CMK (cell line): ENCODE results near the gene NCOA4.
"Not testable (repeated sequence)": the region's sequence is repeated elsewhere in the genome, so short reads cannot be mapped to it uniquely, and the experiment has no call there.

Experiments
- DNase-seq: peaks from one replicate; pipeline ENCODE4 v3.0.0-alpha.2; 2010; ENCODE audit warnings: low read depth

The NCOA4 gene

DNA sequence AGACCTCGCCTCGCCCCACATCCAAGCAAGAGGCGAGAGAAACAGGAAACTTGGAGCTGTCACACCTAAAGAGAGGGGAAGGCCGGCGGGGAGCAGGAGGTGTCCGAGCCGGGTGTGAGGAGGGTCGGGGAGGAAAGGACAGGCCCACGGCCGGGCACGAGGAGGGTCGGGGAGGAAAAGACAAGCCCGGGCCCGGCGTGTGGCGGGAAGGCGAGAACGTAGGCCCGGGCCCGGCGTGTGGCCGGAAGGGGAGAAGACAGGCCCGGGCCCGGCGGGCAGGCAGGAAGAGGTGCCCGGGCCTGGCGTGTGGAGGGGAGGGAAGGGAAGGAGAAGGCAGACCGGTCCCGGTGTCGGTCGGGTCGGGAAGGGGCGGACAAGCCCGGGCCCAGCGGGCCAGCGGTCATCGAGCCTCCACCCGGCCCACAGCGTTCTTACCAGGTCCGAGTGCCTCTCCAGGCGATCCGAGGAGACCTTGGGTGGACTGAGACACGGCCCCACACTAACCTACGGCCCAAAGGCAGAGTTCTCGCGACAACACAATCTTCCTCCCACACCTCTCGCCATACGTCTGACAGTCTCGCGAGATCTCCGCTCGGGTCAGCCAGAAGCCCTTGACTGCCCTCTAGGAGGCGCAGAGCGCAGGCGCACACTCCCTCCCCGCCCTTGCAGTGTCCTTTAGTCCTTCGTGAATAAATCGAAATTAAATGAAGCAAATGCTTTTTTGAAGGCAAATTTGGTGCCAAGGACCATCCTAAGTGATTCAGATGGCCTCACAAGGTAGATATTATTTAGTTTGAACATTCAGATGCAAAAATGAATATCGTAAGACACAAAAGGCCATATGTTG, at the start of gene NCOA4:
Gene NCOA4 (minus strand): TSS at position 533 of the 847 bp plus-strand sequence. CDS start 13,943 bp downstream, outside the sequence.
- DNase-seq, result peak; percentile 99

DNA sequence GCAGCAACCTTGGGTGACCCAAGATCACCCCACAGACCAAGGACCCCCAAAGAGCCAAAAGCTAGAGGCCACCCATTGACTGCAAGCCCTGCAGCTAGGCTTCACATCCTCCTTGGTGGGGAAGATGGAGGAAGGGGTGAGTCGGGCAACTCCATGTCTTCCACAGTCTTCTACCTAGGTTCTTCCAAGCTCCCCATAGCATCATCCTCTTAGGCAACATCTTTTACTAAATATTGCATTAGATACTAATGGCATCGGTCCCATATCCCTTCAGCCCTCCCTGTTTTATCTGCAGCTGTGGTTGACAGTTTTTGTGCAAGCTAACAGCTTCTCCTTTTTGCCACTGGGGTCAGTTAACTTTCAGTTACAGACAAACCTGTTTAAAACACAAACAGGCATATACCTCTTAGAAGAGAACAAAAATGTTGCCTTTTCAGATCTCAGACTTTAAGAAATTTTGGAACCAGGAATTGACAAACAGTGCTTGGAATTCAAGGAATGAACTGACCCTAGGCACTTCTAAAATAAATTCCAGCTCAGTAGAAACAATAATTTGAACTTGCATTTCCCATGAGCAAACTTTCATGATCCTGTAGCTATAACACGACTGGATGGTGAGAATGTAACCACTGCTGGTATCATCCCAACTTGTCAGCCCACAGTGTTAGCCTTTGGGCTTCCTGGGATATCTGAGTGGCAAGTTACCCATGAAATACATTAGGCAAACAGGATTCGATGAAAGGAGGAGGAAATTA, 49.6 kb upstream of the NCOA4 start:
- DNase-seq, result no peak

DNA sequence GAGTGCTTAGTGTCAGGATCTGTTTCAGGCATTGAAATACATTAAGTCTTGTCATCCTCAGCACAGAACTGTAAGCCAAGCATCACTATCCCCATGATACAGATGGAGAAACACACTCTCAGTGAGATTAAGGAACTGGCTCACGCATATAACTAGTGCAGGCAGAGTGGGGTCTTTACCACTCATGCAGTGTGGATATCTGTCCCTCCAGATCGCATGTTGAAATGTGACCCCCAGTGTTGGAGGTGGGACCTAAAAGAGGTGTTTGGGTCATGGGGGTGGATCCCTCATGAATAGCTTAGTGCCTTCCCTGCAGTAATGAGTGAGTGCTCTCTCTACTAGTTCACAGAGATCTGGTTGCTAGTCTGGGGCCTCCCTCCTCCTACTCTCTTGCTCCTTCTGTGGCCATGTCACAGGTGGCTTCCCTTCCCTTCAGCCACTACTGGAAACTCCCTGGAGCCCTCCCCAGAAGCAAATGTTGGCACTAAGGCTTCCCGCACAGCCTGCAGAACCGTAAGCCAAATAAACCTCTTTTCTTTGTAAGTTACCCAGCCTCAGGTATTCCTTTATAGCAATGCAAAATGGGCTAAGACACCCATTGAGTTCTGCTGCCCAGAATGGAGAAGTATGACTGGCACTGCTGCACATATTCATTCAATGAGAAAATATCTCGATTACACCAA, 47.4 kb upstream of the NCOA4 start:
- no peak for DNase-seq

DNA sequence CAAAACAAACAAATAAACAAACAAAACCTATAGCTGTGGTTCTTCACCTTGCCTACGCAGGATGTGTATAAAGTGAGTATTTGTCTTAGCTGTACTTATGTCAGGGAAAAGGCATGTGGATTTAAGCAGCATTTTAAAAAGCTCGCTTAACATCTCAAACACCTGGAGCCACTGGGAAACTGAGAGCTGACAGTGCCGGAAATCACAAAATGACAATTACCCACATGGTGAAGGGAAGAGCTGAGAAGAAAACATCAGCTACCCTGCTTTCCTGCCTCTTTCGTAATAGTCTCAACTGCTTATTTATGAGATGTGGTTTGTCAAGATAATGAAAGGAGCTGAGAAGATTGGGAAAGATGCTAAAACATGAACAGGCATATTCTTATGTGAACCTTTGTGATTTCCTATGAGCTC, 46.7 kb upstream of the NCOA4 start:
- no peak for DNase-seq

DNA sequence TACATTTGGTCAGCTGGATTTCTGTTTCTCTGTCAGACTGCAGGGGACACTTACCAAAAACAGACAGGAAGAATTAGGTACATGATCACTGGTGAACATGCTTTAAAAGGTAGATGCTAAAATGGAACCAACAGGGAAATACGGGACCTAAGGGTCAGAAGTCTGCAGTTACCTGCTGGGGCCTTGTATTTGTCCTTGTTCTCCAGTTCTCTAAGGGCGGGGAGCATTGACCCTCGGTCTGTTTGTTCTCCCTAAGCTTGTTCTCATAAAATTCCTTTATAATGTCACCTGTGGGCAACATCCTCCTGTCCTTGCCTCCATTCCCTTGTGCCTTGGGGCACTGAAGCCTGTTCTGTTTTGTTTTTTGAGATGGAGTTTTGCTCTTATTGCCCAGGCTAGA, 45.4 kb upstream of the NCOA4 start:
- DNase-seq, result no peak

DNA sequence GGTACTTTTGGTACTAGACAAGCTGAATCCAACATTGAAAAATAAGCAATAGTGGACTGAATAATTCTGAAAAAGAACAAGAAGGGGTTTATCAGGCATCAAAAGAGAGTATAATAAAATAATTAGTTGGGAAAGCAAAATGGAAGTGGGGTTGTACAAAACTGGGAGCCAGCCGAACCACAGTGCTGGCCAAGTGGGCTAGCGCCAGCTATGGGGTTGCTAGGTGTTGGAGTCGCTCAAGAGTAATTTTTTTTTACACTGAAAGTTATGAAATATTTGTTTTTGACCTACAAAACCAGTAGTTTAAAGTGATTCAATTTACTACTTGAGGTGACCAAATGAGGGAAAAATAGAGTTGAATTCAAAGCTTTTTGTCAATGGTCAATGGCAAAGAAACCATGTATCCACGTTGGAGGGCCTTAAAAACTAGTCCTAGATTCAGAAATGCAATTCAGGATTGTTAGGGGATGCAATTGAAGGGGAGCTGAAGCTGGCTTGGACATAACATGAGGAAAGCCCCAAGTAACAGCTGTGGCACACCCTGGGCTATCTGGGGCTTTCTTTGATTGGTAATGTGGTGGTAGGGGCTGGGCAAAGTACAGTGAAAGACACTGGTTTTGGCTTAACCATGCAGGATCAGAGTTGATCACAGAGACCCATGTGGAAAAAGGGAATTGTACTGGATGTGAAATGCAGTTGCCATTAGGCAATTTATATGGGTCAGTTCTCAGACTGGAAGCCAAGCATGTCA, 43.9 kb upstream of the NCOA4 start:
- no peak for DNase-seq

DNA sequence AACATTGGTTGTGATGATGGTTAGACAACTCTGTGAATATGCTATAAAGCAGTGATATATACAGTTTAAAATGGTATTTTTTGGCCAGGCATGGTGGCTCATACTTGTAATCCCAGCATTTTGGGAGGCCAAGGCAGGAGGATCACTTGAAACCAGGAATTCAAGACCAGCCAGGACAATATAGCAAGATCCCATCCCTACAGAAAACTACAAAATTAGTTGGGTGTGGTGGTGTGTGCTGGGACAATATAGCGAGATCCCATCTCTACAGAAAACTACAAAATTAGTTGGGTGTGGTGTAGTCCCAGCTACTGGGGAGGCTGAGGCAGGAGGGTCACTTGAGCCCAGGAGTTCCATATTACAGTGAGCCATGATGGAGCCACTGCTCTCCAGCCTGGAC, 43.1 kb upstream of the NCOA4 start:
- DNase-seq, result no peak

DNA sequence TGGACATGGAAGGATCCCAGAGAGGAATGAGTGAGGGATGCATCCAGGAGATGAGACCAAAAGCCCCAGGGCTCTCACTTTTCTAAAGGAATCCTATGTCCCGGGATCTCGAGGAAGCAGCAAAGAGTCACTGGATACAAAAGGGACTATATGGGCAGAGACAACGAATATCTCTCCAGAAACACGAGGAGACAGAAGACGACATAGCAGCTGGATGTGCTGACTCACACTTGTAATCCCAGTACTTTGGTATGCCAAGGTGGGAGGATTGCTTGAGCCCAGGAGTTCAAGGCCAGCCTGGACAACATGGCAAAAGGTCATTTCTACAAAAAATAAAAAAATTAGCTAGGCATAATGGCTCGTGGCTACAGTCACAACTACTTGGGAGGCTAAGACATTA, 40.3 kb upstream of the NCOA4 start:
- DNase-seq, result no peak

DNA sequence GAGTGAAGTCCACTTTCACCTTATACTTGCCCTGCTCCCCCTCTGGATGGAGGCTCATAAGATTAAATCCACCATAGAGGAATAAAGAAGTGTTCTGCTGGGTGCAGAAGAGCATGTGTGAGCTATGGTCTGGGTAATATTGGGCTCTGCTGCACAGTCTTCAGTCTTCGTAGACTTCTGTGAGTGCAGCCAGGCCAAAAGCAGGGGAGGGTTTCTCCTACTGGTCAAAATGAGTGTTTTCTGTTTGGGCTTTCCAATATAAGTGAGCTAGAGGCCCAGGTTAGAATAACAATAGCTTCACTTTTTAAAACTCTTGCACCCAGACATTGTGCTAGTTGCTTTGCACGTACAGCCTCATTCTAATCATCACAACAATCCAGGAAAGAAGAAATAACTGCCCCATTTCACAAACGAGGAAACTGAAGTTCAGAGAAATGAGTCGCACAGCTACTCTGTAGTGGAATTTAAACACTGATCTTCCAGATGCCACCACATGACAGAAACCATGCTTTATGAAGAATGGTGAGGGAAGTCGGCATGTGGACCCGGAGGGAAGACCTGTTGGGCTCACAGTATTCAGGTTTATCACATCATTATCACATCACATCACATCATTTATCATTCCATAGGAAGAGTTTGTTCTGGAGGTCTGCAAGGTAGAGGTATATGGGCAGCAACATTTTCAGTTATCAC, 39.5 kb upstream of the NCOA4 start:
- no peak for DNase-seq

DNA sequence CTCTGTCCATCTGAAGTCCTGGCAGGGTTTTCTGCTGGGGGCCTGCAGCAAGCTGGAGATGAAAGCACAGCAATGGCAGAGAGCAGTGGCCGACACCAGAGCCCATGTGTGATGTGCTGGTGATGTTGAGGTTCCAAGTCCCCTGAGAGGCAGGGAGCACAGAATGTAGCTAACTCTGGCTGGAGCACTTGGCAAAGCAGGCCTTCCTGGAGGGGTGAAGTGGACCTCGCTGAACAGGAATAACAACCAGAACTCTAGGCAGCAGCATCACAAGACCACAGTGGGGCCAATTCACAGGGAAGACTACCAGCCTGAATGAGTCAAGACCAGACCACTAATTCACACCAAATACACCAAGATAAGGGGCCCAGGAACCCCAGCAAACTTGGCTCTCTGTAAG, 38.5 kb upstream of the NCOA4 start:
- no peak for DNase-seq

DNA sequence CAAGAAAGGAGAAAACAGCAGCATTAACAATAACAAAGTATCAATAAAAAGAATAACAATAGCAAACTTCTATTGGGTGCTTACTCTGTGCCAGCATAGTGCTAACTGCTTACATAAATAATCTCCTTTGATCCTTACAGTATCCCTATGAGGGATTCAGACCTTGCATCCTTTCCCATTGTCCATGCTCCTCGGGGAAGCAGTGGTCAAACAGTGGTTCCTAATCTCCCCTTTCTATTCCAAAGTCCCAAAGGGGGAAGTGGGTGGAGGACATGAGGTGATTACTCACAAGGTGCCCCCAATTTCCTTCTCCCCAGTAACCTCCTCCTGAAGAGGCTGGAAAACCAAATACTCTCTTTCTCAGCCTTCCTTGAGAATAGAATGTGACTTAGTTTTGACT, 37.7 kb upstream of the NCOA4 start:
- DNase-seq, result no peak

DNA sequence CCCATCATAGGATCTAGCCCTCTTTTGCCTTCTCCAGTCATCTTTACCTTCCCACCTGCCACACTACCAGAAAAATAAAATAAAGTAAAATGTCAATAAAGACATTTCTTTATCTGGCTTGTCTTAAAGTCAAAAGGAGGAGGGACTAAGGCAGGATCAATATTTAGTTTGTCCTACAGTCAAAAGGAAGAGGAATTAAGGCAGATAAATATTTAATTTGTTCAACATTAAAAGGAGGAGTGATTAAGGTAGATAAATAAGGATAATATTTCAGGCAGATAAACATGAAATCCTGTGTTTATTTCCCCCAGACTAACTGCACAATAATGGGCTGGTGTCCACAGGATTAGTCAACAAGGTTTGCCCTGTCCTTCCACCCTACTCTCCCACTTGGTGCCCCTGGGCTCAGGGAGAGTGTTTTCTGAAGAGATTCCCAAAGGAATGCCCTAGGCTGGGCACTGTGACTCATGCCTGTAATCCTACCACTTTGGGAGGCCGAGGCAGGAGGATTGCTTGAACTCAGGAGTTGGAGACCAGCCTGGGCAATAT, 33.9 kb upstream of the NCOA4 start:
- DNase-seq, result no peak

DNA sequence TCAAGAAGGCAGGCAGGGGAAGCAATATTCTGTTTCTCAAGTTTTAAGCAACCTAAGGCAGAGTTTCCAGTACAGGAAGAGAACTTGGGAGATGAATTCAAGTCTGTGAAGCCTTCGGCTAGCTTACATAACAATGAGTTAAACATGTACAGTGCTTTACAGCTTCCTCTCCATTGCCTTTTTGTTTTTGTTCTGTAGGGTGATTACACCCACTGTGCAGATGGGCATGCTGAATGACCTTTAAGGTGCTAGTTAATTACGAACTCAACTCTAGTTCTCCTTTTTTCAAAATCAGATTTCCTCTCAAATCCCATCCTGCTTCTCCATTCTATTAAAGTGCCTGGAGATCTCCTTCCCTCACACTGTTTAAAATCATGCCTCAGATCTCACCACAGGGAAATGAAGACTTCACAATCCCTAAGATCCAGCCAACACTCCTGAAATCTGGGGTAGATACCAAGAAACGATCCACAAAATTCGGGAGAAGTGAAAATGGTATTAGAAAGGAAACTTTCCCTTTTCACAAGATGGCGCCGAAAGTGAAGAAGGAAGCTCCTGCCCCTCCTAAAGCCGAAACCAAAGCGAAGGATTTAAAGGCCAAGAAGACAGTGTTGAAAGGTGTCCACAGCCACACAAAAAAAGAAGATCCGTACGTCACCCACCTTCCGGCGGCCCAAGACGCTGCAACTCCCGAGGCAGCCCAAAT, 32.5 kb upstream of the NCOA4 start:
- DNase-seq, result no peak

DNA sequence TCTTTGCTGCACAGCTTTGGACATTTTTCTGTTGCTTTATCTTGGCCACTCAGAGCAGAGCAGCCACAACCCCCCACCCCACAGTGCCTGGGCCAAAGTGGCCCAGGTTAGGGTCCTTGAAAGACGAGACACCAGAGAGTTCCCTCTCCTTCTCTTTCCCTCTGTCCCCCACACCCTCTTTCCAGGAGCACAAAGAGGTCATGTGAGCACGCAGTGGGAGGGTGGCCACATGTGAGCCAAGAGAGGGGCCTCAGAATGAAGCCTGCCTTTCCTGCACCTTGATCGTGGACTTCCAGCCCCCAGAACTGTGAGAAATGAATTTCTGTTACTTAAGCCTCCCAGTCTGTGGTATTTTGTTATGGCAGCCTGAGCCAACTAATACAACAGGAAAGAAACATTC, 30.3 kb upstream of the NCOA4 start:
- no peak for DNase-seq

DNA sequence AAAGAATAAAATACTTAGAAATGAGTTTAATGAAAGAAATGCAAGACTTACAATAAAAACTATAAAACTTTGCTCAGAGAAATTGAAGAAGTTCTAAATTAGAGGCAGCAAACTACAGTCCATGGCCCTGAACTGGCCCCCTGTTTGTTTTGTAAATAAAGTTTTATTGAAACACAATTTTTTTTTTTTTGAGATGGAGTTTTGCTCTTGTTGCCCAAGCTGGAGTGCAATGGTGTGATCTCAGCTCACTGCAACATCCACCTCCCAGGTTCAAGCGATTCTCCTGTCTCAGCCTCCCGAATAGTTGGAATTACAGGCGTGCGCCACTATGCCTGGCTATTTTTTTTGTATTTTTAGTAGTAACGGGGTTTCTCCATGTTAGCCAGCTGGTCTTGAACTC, 27.5 kb upstream of the NCOA4 start:
- not testable (repeated sequence) for DNase-seq

DNA sequence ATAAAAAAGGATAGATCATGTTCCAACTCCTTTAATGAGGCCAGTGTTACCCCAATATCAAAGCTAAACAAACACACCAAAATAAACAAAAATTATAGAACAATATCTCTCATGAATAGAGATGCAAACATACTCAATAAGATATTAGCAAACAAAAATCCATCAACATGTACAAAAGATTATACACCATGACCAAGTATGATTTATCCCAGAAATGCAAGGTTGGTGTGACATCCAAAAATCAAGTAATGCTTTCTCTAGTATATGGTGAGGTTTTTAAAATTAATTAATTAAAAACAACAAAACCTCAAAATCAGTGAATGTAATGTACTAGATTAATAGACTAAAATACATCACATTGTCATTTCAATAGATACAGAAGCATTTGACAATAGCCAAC, 26.6 kb upstream of the NCOA4 start:
- no peak for DNase-seq

DNA sequence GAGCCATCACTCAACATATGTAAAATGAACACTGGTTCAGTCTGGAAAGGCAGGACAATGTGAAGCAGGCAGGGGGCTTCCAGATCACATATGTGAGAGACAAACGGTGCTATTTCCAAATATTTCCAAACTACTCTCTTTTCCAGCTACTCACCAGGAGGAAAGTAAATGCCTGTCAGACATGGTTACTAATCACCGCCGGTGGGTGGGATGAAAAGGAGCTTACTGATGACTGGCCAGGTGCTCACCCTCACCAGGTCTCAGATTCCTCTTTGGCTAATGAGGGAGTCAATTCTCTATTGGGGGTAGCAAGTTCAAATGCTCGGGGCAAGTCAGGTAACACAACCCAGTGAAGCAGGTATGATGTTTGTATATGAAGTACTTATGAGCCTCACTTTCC, 25.3 kb upstream of the NCOA4 start:
- DNase-seq, result no peak

DNA sequence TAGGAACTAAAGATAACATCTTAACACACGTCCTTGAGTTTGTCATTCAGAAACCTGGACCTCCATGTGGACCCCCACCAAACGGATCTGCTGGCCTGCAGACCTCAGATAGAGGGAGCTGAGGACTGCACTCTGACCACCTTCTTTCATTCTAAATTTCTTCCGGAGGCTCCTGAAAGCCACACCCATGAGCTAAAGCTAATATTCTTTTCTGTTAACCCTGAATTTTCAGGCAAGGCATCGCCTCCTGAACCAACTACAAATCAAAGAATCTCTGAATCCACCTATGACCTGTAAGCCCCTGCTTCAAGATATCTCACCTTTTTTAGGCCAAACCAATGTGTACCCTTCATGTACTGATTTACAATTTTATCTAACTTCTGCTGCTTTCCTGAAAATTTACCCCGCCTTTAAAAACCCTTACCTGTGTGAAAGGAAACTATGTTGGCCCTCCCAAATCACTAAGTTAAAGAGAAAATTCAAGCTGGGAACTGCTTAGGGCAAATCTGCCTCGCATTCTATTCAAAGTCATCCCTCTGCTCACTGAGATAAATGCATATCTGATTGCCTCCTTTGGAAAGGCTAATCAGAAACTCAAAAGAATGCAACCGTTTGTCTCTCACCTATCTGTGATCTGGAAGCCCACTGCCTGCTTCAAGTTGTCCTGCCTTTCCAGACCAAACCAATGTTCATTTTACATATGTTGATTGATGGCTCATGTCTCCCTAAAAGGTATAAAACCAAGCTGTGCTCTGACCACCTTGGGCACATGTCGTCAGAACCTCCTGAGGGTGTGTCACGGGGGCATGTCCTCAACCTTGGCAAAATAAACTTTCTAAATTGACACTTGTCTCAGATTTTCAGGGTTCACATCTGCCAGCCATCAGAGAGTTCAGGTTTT, 23.4 kb upstream of the NCOA4 start:
- DNase-seq, result no peak

DNA sequence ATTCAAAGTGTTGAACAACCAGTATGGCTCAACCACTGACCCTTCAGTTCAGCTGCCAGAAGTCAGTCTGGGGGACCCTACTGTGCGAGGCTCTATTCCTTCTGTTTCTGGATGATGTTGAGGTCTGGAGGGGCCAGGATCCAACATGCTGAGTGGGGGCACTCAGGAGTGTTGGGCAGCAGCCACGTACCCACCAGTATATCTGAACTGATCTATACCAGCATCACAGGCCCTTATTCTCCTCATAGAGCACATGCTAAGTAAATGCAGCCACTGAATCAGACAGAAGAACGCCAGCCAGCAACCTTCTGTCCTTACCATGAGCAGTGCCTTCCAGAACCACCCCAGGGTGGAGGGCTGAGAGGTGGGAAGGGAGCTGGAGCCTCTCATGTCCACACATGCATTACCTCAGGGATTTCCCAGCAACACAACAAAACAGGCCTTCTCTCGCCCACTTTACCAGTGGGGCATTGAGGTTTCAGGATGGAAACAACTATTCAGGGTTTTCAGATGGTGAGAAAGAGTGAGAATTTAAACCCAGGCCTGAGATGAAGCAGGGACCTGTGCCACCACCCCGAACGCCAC, 22.5 kb upstream of the NCOA4 start:
- DNase-seq, result no peak
